NCI-H128 (cell line): Measurements from ENCODE around the gene GNAI2.

Source experiments
- DNase-seq: peaks from one replicate; lab custom pipeline; 2025; ENCODE audit not compliant: unreplicated experiment; lab: John Stamatoyannopoulos, UW

Gene GNAI2

GRCh38 chr3:50235716-50236483 is at the start of gene GNAI2:
GNAI2 (plus strand) TSS chr3:50236204; CDS start chr3:50236336, 132 bp downstream.
- DNase-seq: peak; percentile 91

- no peak for DNase-seq
Observed at GRCh38 chr3:50187750-50188149, 48.3 kb upstream of the GNAI2 start.

- DNase-seq: peak; percentile 18
Observed at GRCh38 chr3:50189274-50189673, 46.7 kb upstream of the GNAI2 start.

GRCh38 chr3:50189989-50190388 is 46.0 kb upstream of the GNAI2 start:
- no peak for DNase-seq

GRCh38 chr3:50190936-50191660 is 44.9 kb upstream of the GNAI2 start, which contains the start of gene GNAT1:
GNAT1 (plus strand) TSS chr3:50191610; CDS start chr3:50191726, 116 bp downstream.
- no peak for DNase-seq

GRCh38 chr3:50192124-50192523 is 43.9 kb upstream of the GNAI2 start:
- no peak for DNase-seq

GRCh38 chr3:50192689-50193141 is 43.3 kb upstream of the GNAI2 start:
- peak; percentile 40 for DNase-seq

GRCh38 chr3:50193286-50193685 is 42.7 kb upstream of the GNAI2 start:
- no peak for DNase-seq

GRCh38 chr3:50193746-50194127 is 42.3 kb upstream of the GNAI2 start:
- no peak for DNase-seq

GRCh38 chr3:50194128-50194902 is 41.7 kb upstream of the GNAI2 start:
- DNase-seq: peak; percentile 21

- no peak for DNase-seq
Observed at GRCh38 chr3:50194903-50195500, 41.0 kb upstream of the GNAI2 start.

- DNase-seq: no peak
Observed at GRCh38 chr3:50195501-50196252, 40.3 kb upstream of the GNAI2 start.

- DNase-seq: no peak
Observed at GRCh38 chr3:50196253-50196801, 39.7 kb upstream of the GNAI2 start.

GRCh38 chr3:50201573-50202315 is 34.3 kb upstream of the GNAI2 start:
- no peak for DNase-seq

GRCh38 chr3:50202353-50203112 is 33.5 kb upstream of the GNAI2 start:
- DNase-seq: no peak

GRCh38 chr3:50203113-50203808 is 32.7 kb upstream of the GNAI2 start:
- DNase-seq: no peak

GRCh38 chr3:50203809-50204803 is 31.9 kb upstream of the GNAI2 start:
- no peak for DNase-seq
